IMR-90 (cell line): ENCODE data around the gene SERPINA4. TPM values are rescaled to one million over a fixed set of nuclear protein-coding genes. Genes with fewer than 3 reads are reported as not detected.

Source experiments
- ATAC-seq: fragments of 200-7000 bp; cut with Tn5 transposase; 2 replicates; pipeline ENCODE4 v1.9.1; 2020; ENCODE audit warnings: low read depth, mild to moderate bottlenecking, moderate library complexity
- BruUV-seq: library from RNA; stranded (reverse); fragments of 400-500 nt; replicated peaks from 2 replicates; lab custom pipeline; 2021; lab: Mats Ljungman, UMichigan
- CTCF ChIA-PET: fragments of 300-600 bp; formaldehyde crosslinking; extraction: SDS; loops from one replicate; lab custom pipeline; 2021; ENCODE audit warnings: antibody characterized with exemption; lab: Yijun Ruan, JAX
- POLR2A ChIA-PET: fragments of 300-600 bp; sonication (Branson Sonifier 250); formaldehyde crosslinking; loops from one replicate; lab custom pipeline; 2022; ENCODE audit warnings: antibody characterized with exemption; ENCODE audit not compliant: unreplicated experiment; lab: Charles Lee
- DNase-seq: peaks from one replicate; pipeline ENCODE4 v3.0.0; 2013
- H2AFZ ChIP-seq: replicated peaks from 2 replicates; pipeline ENCODE3; 2013; ENCODE audit warnings: low read length, mild to moderate bottlenecking; ENCODE audit not compliant: poor library complexity
- H2AK5ac ChIP-seq: 2 replicates; pipeline ENCODE4 v1.6.1; 2013; ENCODE audit warnings: low read depth, low read length, inconsistent platforms
- H2AK9ac ChIP-seq: replicated peaks from 2 replicates; pipeline ENCODE3; 2013; ENCODE audit warnings: mild to moderate bottlenecking, low read depth, low read length, moderate library complexity; ENCODE audit not compliant: poor library complexity
- H2BK120ac ChIP-seq: 2 replicates; pipeline ENCODE4 v1.6.1; 2013; ENCODE audit warnings: low read depth, low read length, inconsistent platforms
- H2BK15ac ChIP-seq: 3 replicates; pipeline ENCODE4 v1.6.1; 2013; ENCODE audit warnings: low read depth, low read length, inconsistent platforms
- H2BK20ac ChIP-seq: 2 replicates; pipeline ENCODE4 v1.6.1; 2013; ENCODE audit warnings: low read depth, mild to moderate bottlenecking, inconsistent platforms, low read length, moderate library complexity
- H2BK5ac ChIP-seq: 2 replicates; pipeline ENCODE4 v1.6.1; 2013; ENCODE audit warnings: mild to moderate bottlenecking, low read depth, low read length, inconsistent platforms; ENCODE audit not compliant: poor library complexity, severe bottlenecking
- H3K14ac ChIP-seq: replicated peaks from 2 replicates; pipeline ENCODE4 v1.6.1; 2013; ENCODE audit warnings: low read depth, low read length, inconsistent platforms
- H3K18ac ChIP-seq: 2 replicates; pipeline ENCODE4 v1.6.1; 2013; ENCODE audit warnings: low read depth, low read length, control low read depth
- H3K23ac ChIP-seq: 2 replicates; pipeline ENCODE4 v1.6.1; 2013; ENCODE audit warnings: low read depth, low read length, inconsistent platforms
- H3K27ac ChIP-seq: 2 replicates; pipeline ENCODE4 v1.5.1; 2013; ENCODE audit warnings: mild to moderate bottlenecking, control low read depth, low read length; ENCODE audit not compliant: insufficient read depth
- H3K27me3 ChIP-seq: 2 replicates; pipeline ENCODE4 v1.6.1; 2013; ENCODE audit warnings: low read length; ENCODE audit not compliant: control insufficient read depth, insufficient read depth
- H3K36me3 ChIP-seq: 2 replicates; pipeline ENCODE4 v1.6.1; 2013; ENCODE audit warnings: low read length, mixed read lengths; ENCODE audit not compliant: control insufficient read depth, insufficient read depth
- H3K4ac ChIP-seq: 2 replicates; pipeline ENCODE4 v1.6.1; 2013; ENCODE audit warnings: low read depth, low read length, inconsistent platforms
- H3K4me1 ChIP-seq: 2 replicates; pipeline ENCODE4 v1.6.1; 2013; ENCODE audit warnings: low read length, mixed read lengths; ENCODE audit not compliant: control insufficient read depth, insufficient read depth
- H3K4me2 ChIP-seq: 2 replicates; pipeline ENCODE4 v1.6.1; 2013; ENCODE audit warnings: low read depth, mild to moderate bottlenecking, control low read depth, low read length, moderate library complexity
- H3K4me3 ChIP-seq: 2 replicates; pipeline ENCODE4 v1.5.1; 2013; ENCODE audit warnings: low read depth, mild to moderate bottlenecking, control low read depth, low read length, moderate library complexity; ENCODE audit not compliant: insufficient read depth
- H3K56ac ChIP-seq: 2 replicates; pipeline ENCODE4 v1.6.1; 2013; ENCODE audit warnings: low read length, inconsistent platforms; ENCODE audit not compliant: insufficient read depth; ENCODE audit errors: extremely low read depth
- H3K79me1 ChIP-seq, 2 experiments: 2 replicates each; pipeline ENCODE4 v1.6.1; 2013; ENCODE audit warnings: low read length in 2 of 2, inconsistent platforms in 1 of 2, low read depth in 1 of 2
- H3K9ac ChIP-seq: 2 replicates; pipeline ENCODE4 v1.6.1; 2013; ENCODE audit warnings: low read depth, low read length, control low read depth
- H3K9me1 ChIP-seq: 2 replicates; pipeline ENCODE4 v1.6.1; 2013; ENCODE audit warnings: low read length, inconsistent platforms; ENCODE audit not compliant: insufficient read depth
- H3K9me3 ChIP-seq: 2 replicates; pipeline ENCODE4 v1.6.1; 2013; ENCODE audit warnings: low read length; ENCODE audit not compliant: control insufficient read depth, insufficient read depth
- H4K20me1 ChIP-seq: 2 replicates; pipeline ENCODE4 v1.6.1; 2013; ENCODE audit warnings: low read length, inconsistent platforms; ENCODE audit not compliant: insufficient read depth
- H4K5ac ChIP-seq: 2 replicates; pipeline ENCODE4 v1.6.1; 2013; ENCODE audit warnings: mild to moderate bottlenecking, low read depth, low read length, control low read depth
- H4K8ac ChIP-seq, 2 experiments: 2 replicates each; pipeline ENCODE4 v1.6.1; 2013; ENCODE audit warnings: low read depth in 2 of 2, low read length in 2 of 2, control low read depth in 1 of 2, inconsistent platforms in 1 of 2
- H4K91ac ChIP-seq: 2 replicates; pipeline ENCODE4 v1.6.1; 2013; ENCODE audit warnings: low read depth, low read length, inconsistent platforms; ENCODE audit not compliant: insufficient read depth
- BHLHE40 ChIP-seq: fragments of 150-350 bp; IDR thresholded peaks from 2 replicates; pipeline ENCODE4 v1.6.1; 2016; ENCODE audit warnings: mild to moderate bottlenecking, low read depth, low read length
- CEBPB ChIP-seq: IDR thresholded peaks from 2 replicates; pipeline ENCODE4 v1.6.1; 2012; ENCODE audit warnings: low read depth, low read length, improper control_type of control experiment
- CHD1 ChIP-seq: IDR thresholded peaks from 2 replicates; pipeline ENCODE4 v1.6.1; 2012; ENCODE audit warnings: low read depth, low read length, improper control_type of control experiment
- CTCF ChIP-seq: conservative IDR thresholded peaks from 2 replicates; pipeline ENCODE4 v1.5.1; 2012; ENCODE audit warnings: mild to moderate bottlenecking, low read depth, low read length, improper control_type of control experiment
- ELK1 ChIP-seq: fragments of 150-350 bp; IDR thresholded peaks from 2 replicates; pipeline ENCODE4 v1.6.1; 2016; ENCODE audit warnings: low read depth, mild to moderate bottlenecking, low read length, moderate library complexity, borderline replicate concordance
- FOS ChIP-seq: fragments of 150-350 bp; IDR thresholded peaks from 2 replicates; pipeline ENCODE4 v1.6.1; 2016; ENCODE audit warnings: low read depth, low read length
- MAFK ChIP-seq: IDR thresholded peaks from 2 replicates; pipeline ENCODE4 v1.6.1; 2012; ENCODE audit warnings: low read depth, low read length, improper control_type of control experiment
- MAZ ChIP-seq: IDR thresholded peaks from 2 replicates; pipeline ENCODE4 v1.6.1; 2012; ENCODE audit warnings: low read depth, mild to moderate bottlenecking, low read length, improper control_type of control experiment, moderate library complexity, borderline replicate concordance
- MXI1 ChIP-seq: IDR thresholded peaks from 2 replicates; pipeline ENCODE4 v1.6.1; 2012; ENCODE audit warnings: low read depth, mild to moderate bottlenecking, low read length, moderate library complexity, borderline replicate concordance
- NFE2L2 ChIP-seq: fragments of 150-350 bp; IDR thresholded peaks from 2 replicates; pipeline ENCODE4 v1.6.1; 2016; ENCODE audit warnings: low read depth, mild to moderate bottlenecking, low read length
- POLR2A ChIP-seq: IDR thresholded peaks from 2 replicates; pipeline ENCODE4 v1.6.1; 2012; ENCODE audit warnings: mild to moderate bottlenecking, low read depth, low read length
- RAD21 ChIP-seq: IDR thresholded peaks from 2 replicates; pipeline ENCODE4 v1.6.1; 2012; ENCODE audit warnings: low read length, improper control_type of control experiment
- RCOR1 ChIP-seq: IDR thresholded peaks from 2 replicates; pipeline ENCODE4 v1.6.1; 2012; ENCODE audit warnings: mild to moderate bottlenecking, low read length, improper control_type of control experiment; ENCODE audit not compliant: insufficient replicate concordance
- RFX5 ChIP-seq: IDR thresholded peaks from 2 replicates; pipeline ENCODE4 v1.8.0; 2012; ENCODE audit warnings: low read depth, mild to moderate bottlenecking, low read length, moderate library complexity
- SMC3 ChIP-seq: fragments of 150-350 bp; IDR thresholded peaks from 2 replicates; pipeline ENCODE4 v1.6.1; 2016; ENCODE audit warnings: low read depth, mild to moderate bottlenecking, antibody characterized with exemption, low read length, moderate library complexity
- USF2 ChIP-seq: fragments of 150-350 bp; IDR thresholded peaks from 2 replicates; pipeline ENCODE4 v1.6.1; 2017; ENCODE audit warnings: mild to moderate bottlenecking, antibody characterized with exemption, low read length, low read depth
- WGBS, 2 experiments: methylation state at CpG; one replicate each; pipeline versions ENCODE4 v1.1.5 to v1.1.7; 2013; ENCODE audit warnings: missing lambda C conversion rate in 2 of 2; ENCODE audit not compliant: insufficient read length in 1 of 2; ENCODE audit errors: extremely low coverage in 2 of 2; 5-methylcytosine and 5-hydroxymethylcytosine counted together
- dilution Hi-C: fragments of 300-500 bp; cut with HindIII; formaldehyde crosslinking; loops from one replicate; pipeline ENCODE4 v1.14.3; 2018; ENCODE audit warnings: low sequenced_read_pairs; ENCODE audit not compliant: unreplicated experiment
- in situ Hi-C: fragments of 300-500 bp; cut with MboI; formaldehyde crosslinking; loops from 3 replicates; pipeline ENCODE4 v1.14.3; 2019; ENCODE audit warnings: low sequenced_read_pairs, inconsistent platforms, mixed read lengths
- intact Hi-C: fragments of 100-400 bp; cut with micrococcal nuclease; formaldehyde crosslinking; loops from 2 replicates; pipeline ENCODE4 v1.10.0; 2022
- polyA plus RNA-seq, 3 experiments: library from polyadenylated mRNA; depleted of rRNA; stranded (reverse); fragments of >200 nt; gene quantifications; 2 replicates each; pipeline ENCODE4 v1.2.3, GENCODE V29; 2012; ENCODE audit warnings: low replicate concordance in 1 of 3
- total RNA-seq: library from RNA; depleted of rRNA; stranded (reverse); fragments of >200 nt; gene quantifications from 2 replicates; pipeline ENCODE4 v1.2.3, GENCODE V29; 2012

The SERPINA4 gene
- total and polyA plus RNA-seq, 2 of the 4 experiments (the other 2 are of a cell fraction): not detected

GRCh38 chr14:94557327-94557726 is 3.9 kb upstream of the SERPINA4 start:
- no peaks in the 10 kb centered on the region for H3K9me3 ChIP-seq
- H2AFZ ChIP-seq: no peak overlapping the region
- H3K27me3 ChIP-seq: no peaks in the 10 kb centered on the region; the same call in 1 of the 2 replicates
- no peak overlapping the region for H3K4me3 ChIP-seq
- DNase-seq (no peak), ATAC-seq (no peak)
- dilution Hi-C loops (no loop called here), in situ Hi-C loops (no loop called here), intact Hi-C loops (no loop called here)
- CTCF ChIA-PET: no interaction called here
- no peak overlapping the region for H2BK5ac ChIP-seq
- no peaks in the 10 kb centered on the region for H3K4me1 ChIP-seq
- no peak overlapping the region for H3K4ac ChIP-seq
- H3K14ac ChIP-seq: no peak overlapping the region
- no peaks in the 10 kb centered on the region for H3K9me1 ChIP-seq
- H3K79me1 ChIP-seq: no peaks in the 10 kb centered on the region
- no peak overlapping the region for H3K4me2 ChIP-seq
- no peak overlapping the region for H2AK5ac ChIP-seq
- H3K18ac ChIP-seq: no peak overlapping the region
- no peak overlapping the region for H3K56ac ChIP-seq
- no peak overlapping the region for H4K8ac ChIP-seq
- no peak overlapping the region for H2BK15ac ChIP-seq
- no peak overlapping the region for H2AK9ac ChIP-seq
- H3K27ac ChIP-seq: no peak overlapping the region
- POLR2A ChIA-PET: no interaction called here
- H2BK20ac ChIP-seq: no peak overlapping the region
- H3K9ac ChIP-seq: no peak overlapping the region
- WGBS, 2 experiments: no CpG with 5 or more reads among the region's 1 CpG
- no peak overlapping the region for H2BK120ac ChIP-seq
- H4K5ac ChIP-seq: no peak overlapping the region
- no peak for TF ChIP-seq MAFK
- no peak for TF ChIP-seq NFE2L2
- TF ChIP-seq POLR2A: no peak
- TF ChIP-seq RFX5: no peak
- no peak for TF ChIP-seq CHD1
- TF ChIP-seq MAZ: no peak
- TF ChIP-seq RCOR1: no peak
- no peak for TF ChIP-seq USF2
- TF ChIP-seq CTCF: no peak
- no peak for TF ChIP-seq BHLHE40
- TF ChIP-seq SMC3: no peak
- no peak for TF ChIP-seq FOS
- TF ChIP-seq MXI1: no peak
- TF ChIP-seq RAD21: no peak
- no peak for TF ChIP-seq ELK1
- TF ChIP-seq CEBPB: no peak
- BruUV-seq: no TSS peak
- H3K36me3 ChIP-seq: no peaks in the 10 kb centered on the region
- H3K23ac ChIP-seq: no peak overlapping the region
- no peaks in the 10 kb centered on the region for H4K20me1 ChIP-seq
- no peak overlapping the region for H4K91ac ChIP-seq
